Activated T-cell treated with anti-CD3 and anti-CD28 coated beads, Interleukin-2, amount 50 U/mL, for 1 hour (primary cell): Measurements from ENCODE around the gene WEE1.

Experiments
- DNase-seq: peaks from one replicate; pipeline ENCODE4 v3.0.0-alpha.2; 2020

WEE1 gene

GRCh38 chr11:9567401-9567800 lies 6.1 kb upstream of the WEE1 start:
- no peak for DNase-seq

GRCh38 chr11:9568161-9568853 lies 5.2 kb upstream of the WEE1 start:
- no peak for DNase-seq

- no peak for DNase-seq
Observed at GRCh38 chr11:9568854-9569587, 4.4 kb upstream of the WEE1 start.

GRCh38 chr11:9569588-9570164 lies 3.8 kb upstream of the WEE1 start:
- no peak for DNase-seq

- DNase-seq, result no peak
Observed at GRCh38 chr11:9570313-9571025, 3.0 kb upstream of the WEE1 start.

GRCh38 chr11:9571071-9571762 lies 2.3 kb upstream of the WEE1 start:
- DNase-seq, result no peak

GRCh38 chr11:9571763-9572115 lies 1.7 kb upstream of the WEE1 start:
- DNase-seq, result no peak

GRCh38 chr11:9573775-9574621 lies 528 bp downstream of the WEE1 start:
- no peak for DNase-seq

GRCh38 chr11:9574622-9575259 lies 1.3 kb downstream of the WEE1 start:
- peak; percentile 42 for DNase-seq

- no peak for DNase-seq
Observed at GRCh38 chr11:9575260-9576240, 2.1 kb downstream of the WEE1 start.

GRCh38 chr11:9576701-9577381 lies 3.4 kb downstream of the WEE1 start:
- DNase-seq, result no peak

- DNase-seq, result no peak
Observed at GRCh38 chr11:9577556-9577955, 4.1 kb downstream of the WEE1 start.

- DNase-seq, result no peak
Observed at GRCh38 chr11:9580894-9581293, 7.4 kb downstream of the WEE1 start.

- no peak for DNase-seq
Observed at GRCh38 chr11:9581556-9582161, 8.2 kb downstream of the WEE1 start.

GRCh38 chr11:9590717-9591116 lies 17.2 kb downstream of the WEE1 start:
- no peak for DNase-seq

GRCh38 chr11:9594267-9595046 lies 21.0 kb downstream of the WEE1 start:
- no peak for DNase-seq

- DNase-seq, result no peak
Observed at GRCh38 chr11:9596926-9597464, 23.5 kb downstream of the WEE1 start.

- DNase-seq, result no peak
Observed at GRCh38 chr11:9600166-9600565, 26.7 kb downstream of the WEE1 start.
